ENCODE data around the gene DYNC2H1. TPM values are rescaled to one million over a fixed set of nuclear protein-coding genes. Genes with fewer than 3 reads are reported as not detected.

The DYNC2H1 gene
- total RNA-seq, 2 experiments from 2014 or later: 1.3 to 2.0 TPM

- intact Hi-C loops (cut with micrococcal nuclease): no loop called here
- Mint-ChIP-seq H3K27ac (no peak overlapping the region), H3K9me3 (no peaks in the 10 kb centered on the region), H3K4me3 (no peak overlapping the region), H3K27me3 (no peaks in the 10 kb centered on the region), H3K4me1 (ENCODE audit: low read depth) (no peaks in the 10 kb centered on the region), H3K36me3 (ENCODE audit: low read depth) (no peaks in the 10 kb centered on the region)
- ChIA-PET CTCF (no interaction called here), POLR2A (no interaction called here)
- ATAC-seq (no peak), DNase-seq (no peak)
- no peak for TF ChIP-seq CTCF (IDR thresholded peaks at IDR 0.05)
Observed at GRCh38 chr11:103465555-103466140, 356.4 kb downstream of the DYNC2H1 start.

GRCh38 chr11:103471546-103471945 lies 362.3 kb downstream of the DYNC2H1 start:
- no peak for ATAC-seq
- intact Hi-C loops (cut with micrococcal nuclease): no loop called here

GRCh38 chr11:103476874-103477273 lies 367.6 kb downstream of the DYNC2H1 start:
- H3K36me3 Mint-ChIP-seq (ENCODE audit: low read depth): no peaks in the 10 kb centered on the region
- ATAC-seq (no peak), DNase-seq (no peak)
- no peaks in the 10 kb centered on the region for H3K27me3 Mint-ChIP-seq
- H3K4me3 Mint-ChIP-seq: no peak overlapping the region
- POLR2A ChIA-PET: no interaction called here
- no peak overlapping the region for H3K27ac Mint-ChIP-seq
- intact Hi-C loops (cut with micrococcal nuclease): no loop called here
- no peak for TF ChIP-seq CTCF (IDR thresholded peaks at IDR 0.05)
- no peaks in the 10 kb centered on the region for H3K9me3 Mint-ChIP-seq
- H3K4me1 Mint-ChIP-seq (ENCODE audit: low read depth): no peaks in the 10 kb centered on the region
- CTCF ChIA-PET: no interaction called here

More at GRCh38 chr11:103471546-103471945, 362.3 kb downstream of the DYNC2H1 start:
- no peaks in the 10 kb centered on the region for H3K9me3 Mint-ChIP-seq
- no peak overlapping the region for H3K27ac Mint-ChIP-seq
- no peaks in the 10 kb centered on the region for H3K4me1 Mint-ChIP-seq (ENCODE audit: low read depth)
- ChIA-PET POLR2A (interaction anchor here (1.2 kb wide), 1 partner anchor 12 kb away, joined by 3 read pairs; no protein-coding TSS in a partner anchor), CTCF (no interaction called here)
- no peak overlapping the region for H3K4me3 Mint-ChIP-seq
- no peak for TF ChIP-seq CTCF (IDR thresholded peaks at IDR 0.05)
- DNase-seq: no peak
- H3K27me3 Mint-ChIP-seq: no peaks in the 10 kb centered on the region
- no peaks in the 10 kb centered on the region for H3K36me3 Mint-ChIP-seq (ENCODE audit: low read depth)

- no peak for ATAC-seq
- H3K36me3 Mint-ChIP-seq (ENCODE audit: low read depth): no peaks in the 10 kb centered on the region
- POLR2A ChIA-PET: no interaction called here
- CTCF ChIA-PET: interaction anchor here (0.7 kb wide), 1 partner anchor 121 kb away, joined by 3 read pairs; no protein-coding TSS in a partner anchor
- no peaks in the 10 kb centered on the region for H3K27me3 Mint-ChIP-seq
- no peaks in the 10 kb centered on the region for H3K9me3 Mint-ChIP-seq
- H3K4me3 Mint-ChIP-seq: no peak overlapping the region
- H3K27ac Mint-ChIP-seq: no peak overlapping the region
- no peaks in the 10 kb centered on the region for H3K4me1 Mint-ChIP-seq (ENCODE audit: low read depth)
- DNase-seq: no peak
- intact Hi-C loops (cut with micrococcal nuclease): no loop called here
- TF ChIP-seq CTCF (IDR thresholded peaks at IDR 0.05): no peak
Observed at GRCh38 chr11:103480421-103480820, 371.2 kb downstream of the DYNC2H1 start.

GRCh38 chr11:103483996-103484395 lies 374.8 kb downstream of the DYNC2H1 start:
- Mint-ChIP-seq H3K4me1 (ENCODE audit: low read depth) (peaks cover 10% of the 10 kb centered on the region), H3K4me3 (no peak overlapping the region), H3K27ac (no peak overlapping the region), H3K36me3 (ENCODE audit: low read depth) (no peaks in the 10 kb centered on the region), H3K27me3 (no peaks in the 10 kb centered on the region), H3K9me3 (no peaks in the 10 kb centered on the region)
- no peak for DNase-seq
- POLR2A ChIA-PET: interaction anchor here (1.1 kb wide), 1 partner anchor 12 kb away, joined by 3 read pairs; no protein-coding TSS in a partner anchor
- no peak for ATAC-seq
- TF ChIP-seq CTCF (IDR thresholded peaks at IDR 0.05): no peak
- CTCF ChIA-PET: no interaction called here
- intact Hi-C loops (cut with micrococcal nuclease): no loop called here

Data from activated CD8-positive, alpha-beta T cell treated with anti-CD3 and anti-CD28 coated beads for 36 hours (primary cell).